ENCODE data around the gene PALLD. TPM values are rescaled to one million over a fixed set of nuclear protein-coding genes. Genes with fewer than 3 reads are reported as not detected.

The PALLD gene
- polyA plus RNA-seq, 3 donors, result 6.1 to 11.8 (median 9.9) TPM

DNA sequence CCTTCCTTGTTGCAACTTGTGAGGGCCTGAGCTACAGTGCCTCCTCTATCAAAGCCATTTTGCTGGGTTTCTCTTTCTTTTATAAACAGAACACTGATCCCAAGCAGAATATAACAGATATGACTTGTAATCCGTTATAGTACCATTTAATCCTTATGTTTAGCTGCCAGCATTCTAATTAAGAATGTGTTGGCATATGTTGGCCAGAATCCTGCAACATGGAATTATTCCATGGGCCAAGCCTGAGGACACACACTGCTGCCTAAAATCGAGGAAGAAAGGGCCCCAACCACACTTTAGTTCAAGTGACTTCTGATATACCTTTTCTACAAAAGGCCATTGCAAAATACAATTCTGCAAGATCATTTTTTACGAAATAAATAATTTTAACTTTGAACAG lies 28.0 kb downstream of the PALLD start:
- Histone ChIP-seq H3K9me3 (replicated peaks in 1 of 2; ENCODE audit: control insufficient read depth in 1 of 2, insufficient read depth in 1 of 2, low read length in 2 of 2) (no peaks in the 10 kb centered on the region), H3K27me3 (ENCODE audit: control insufficient read depth in 2 of 2, insufficient read depth in 2 of 2, low read length in 2 of 2) (no peaks in the 10 kb centered on the region), H3K27ac (ENCODE audit: low read depth in 1 of 2, low read length in 2 of 2) (no peak overlapping the region), H3K36me3 (replicated peaks in 1 of 2; ENCODE audit: control insufficient read depth in 1 of 2, insufficient read depth in 2 of 2, low read length in 2 of 2) (no peaks in the 10 kb centered on the region), H3K4me1 (ENCODE audit: control insufficient read depth in 1 of 2, insufficient read depth in 2 of 2, low read length in 2 of 2) (no peaks in the 10 kb centered on the region), H3K4me3 (replicated peaks in 1 of 3; ENCODE audit: low read depth in 2 of 3, low read length in 3 of 3) (no peak overlapping the region), H3K79me2 (ENCODE audit: insufficient read depth, low read length) (no peaks in the 10 kb centered on the region), H4K20me1 (ENCODE audit: insufficient read depth, low read length) (no peaks in the 10 kb centered on the region), H3K9ac (ENCODE audit: insufficient read depth, low read length, poor library complexity, severe bottlenecking) (no peak overlapping the region), H3K4me2 (replicated peaks; ENCODE audit: extremely low read depth, low read length, poor library complexity, severe bottlenecking) (no peak overlapping the region), H2AFZ (ENCODE audit: insufficient read depth, low read depth, low read length, poor library complexity, severe bottlenecking) (no peak overlapping the region)
- Mint-ChIP-seq H3K27ac (no peak overlapping the region), H3K27me3 (ENCODE audit: low read depth in 3 of 3) (no peaks in the 10 kb centered on the region), H3K9me3 (no peaks in the 10 kb centered on the region), H3K36me3 (no peaks in the 10 kb centered on the region), H3K4me3 (no peak overlapping the region), H3K4me1 (no peaks in the 10 kb centered on the region)
- no peak for TF ChIP-seq CTCF (IDR thresholded peaks at IDR 0.05)
- no peak for DNase-seq
- intact Hi-C loops (cut with micrococcal nuclease), result no loop called here
- WGBS (ENCODE audit: insufficient coverage), result 100% methylated on average over 1 of the region's 3 CpGs

DNA sequence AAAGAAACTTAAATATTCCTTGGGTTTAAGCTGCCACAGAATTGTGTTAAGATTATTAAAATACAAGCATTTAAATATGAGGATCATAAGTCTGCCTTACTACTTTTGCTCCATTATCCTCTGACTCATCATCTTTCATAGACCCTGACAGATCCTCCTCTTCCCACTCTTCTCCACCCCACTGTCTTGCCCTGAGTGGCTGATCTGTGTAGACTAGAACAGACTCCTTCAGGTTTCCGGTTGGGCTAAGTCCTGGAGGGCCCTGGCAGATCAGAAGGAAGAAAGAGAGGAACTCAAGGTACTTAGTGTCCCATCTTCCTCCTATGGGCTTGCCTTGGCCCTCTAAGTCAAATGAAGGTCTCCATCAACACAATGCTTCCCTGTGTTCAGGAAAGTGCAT lies 30.7 kb downstream of the PALLD start:
- Mint-ChIP-seq H3K27me3 (ENCODE audit: low read depth in 3 of 3) (no peaks in the 10 kb centered on the region), H3K9me3 (no peaks in the 10 kb centered on the region), H3K36me3 (no peaks in the 10 kb centered on the region), H3K4me3 (no peak overlapping the region), H3K27ac (no peak overlapping the region), H3K4me1 (peaks cover 2% of the 10 kb centered on the region)
- Histone ChIP-seq H3K4me2 (replicated peaks; ENCODE audit: extremely low read depth, low read length, poor library complexity, severe bottlenecking) (no peak overlapping the region), H3K27ac (ENCODE audit: low read depth in 1 of 2, low read length in 2 of 2) (no peak overlapping the region), H3K9ac (ENCODE audit: insufficient read depth, low read length, poor library complexity, severe bottlenecking) (no peak overlapping the region), H3K79me2 (ENCODE audit: insufficient read depth, low read length) (no peaks in the 10 kb centered on the region), H2AFZ (ENCODE audit: insufficient read depth, low read depth, low read length, poor library complexity, severe bottlenecking) (no peak overlapping the region), H4K20me1 (ENCODE audit: insufficient read depth, low read length) (no peaks in the 10 kb centered on the region), H3K36me3 (replicated peaks in 1 of 2; ENCODE audit: control insufficient read depth in 1 of 2, insufficient read depth in 2 of 2, low read length in 2 of 2) (no peaks in the 10 kb centered on the region), H3K27me3 (ENCODE audit: control insufficient read depth in 2 of 2, insufficient read depth in 2 of 2, low read length in 2 of 2) (no peaks in the 10 kb centered on the region), H3K4me3 (replicated peaks in 1 of 3; ENCODE audit: low read depth in 2 of 3, low read length in 3 of 3) (no peak overlapping the region), H3K9me3 (replicated peaks in 1 of 2; ENCODE audit: control insufficient read depth in 1 of 2, insufficient read depth in 1 of 2, low read length in 2 of 2) (no peaks in the 10 kb centered on the region), H3K4me1 (ENCODE audit: control insufficient read depth in 1 of 2, insufficient read depth in 2 of 2, low read length in 2 of 2) (no peaks in the 10 kb centered on the region)
- no peak for TF ChIP-seq CTCF (IDR thresholded peaks at IDR 0.05)
- DNase-seq, result no peak
- intact Hi-C loops (cut with micrococcal nuclease), result no loop called here
- no CpG with 5 or more reads among the region's 1 CpG for WGBS (ENCODE audit: insufficient coverage)

All from CD14-positive monocyte (primary cell).